ENCODE data around the gene TNC. TPM values are rescaled to one million over a fixed set of nuclear protein-coding genes. Genes with fewer than 3 reads are reported as not detected.

The TNC gene
- total RNA-seq, 2 experiments from 2014 or later = 0.12 TPM; not detected in 1

- Mint-ChIP-seq H3K36me3 (ENCODE audit: low read depth) (no peaks in the 10 kb centered on the region), H3K27ac (no peak overlapping the region), H3K4me1 (no peaks in the 10 kb centered on the region), H3K4me3 (no peak overlapping the region), H3K9me3 (no peaks in the 10 kb centered on the region), H3K27me3 (peaks cover 18% of the 10 kb centered on the region)
- POLR2A ChIA-PET = no interaction called here
- CTCF ChIA-PET = no interaction called here
- no peak for DNase-seq
Measured at GRCh38 chr9:115127191-115127817, 9.3 kb upstream of the TNC start.

- H3K9me3 Mint-ChIP-seq = no peaks in the 10 kb centered on the region
- H3K4me1 Mint-ChIP-seq = no peaks in the 10 kb centered on the region
- no peaks in the 10 kb centered on the region for H3K36me3 Mint-ChIP-seq (ENCODE audit: low read depth)
- H3K27ac Mint-ChIP-seq = no peak overlapping the region
- CTCF ChIA-PET = no interaction called here
- H3K27me3 Mint-ChIP-seq = peaks cover 24% of the 10 kb centered on the region
- H3K4me3 Mint-ChIP-seq = no peak overlapping the region
- DNase-seq = no peak
- POLR2A ChIA-PET = no interaction called here
Measured at GRCh38 chr9:115126404-115126803, 8.4 kb upstream of the TNC start.

GRCh38 chr9:115122937-115123336 lies 5.0 kb upstream of the TNC start:
- ChIA-PET CTCF (interaction anchor here (1.7 kb wide), 1 partner anchor 10 kb away, joined by 4 read pairs; no protein-coding TSS in a partner anchor), POLR2A (no interaction called here)
- H3K4me3 Mint-ChIP-seq = no peak overlapping the region
- no peaks in the 10 kb centered on the region for H3K4me1 Mint-ChIP-seq
- DNase-seq = no peak
- H3K9me3 Mint-ChIP-seq = no peaks in the 10 kb centered on the region
- no peaks in the 10 kb centered on the region for H3K36me3 Mint-ChIP-seq (ENCODE audit: low read depth)
- peaks cover 54% of the 10 kb centered on the region for H3K27me3 Mint-ChIP-seq
- H3K27ac Mint-ChIP-seq = no peak overlapping the region

GRCh38 chr9:115121181-115121580 lies 3.2 kb upstream of the TNC start:
- H3K4me1 Mint-ChIP-seq = no peaks in the 10 kb centered on the region
- ChIA-PET CTCF (no interaction called here), POLR2A (no interaction called here)
- no peaks in the 10 kb centered on the region for H3K9me3 Mint-ChIP-seq
- H3K27me3 Mint-ChIP-seq = peaks cover 68% of the 10 kb centered on the region
- H3K36me3 Mint-ChIP-seq (ENCODE audit: low read depth) = no peaks in the 10 kb centered on the region
- no peak for DNase-seq
- no peak overlapping the region for H3K27ac Mint-ChIP-seq
- H3K4me3 Mint-ChIP-seq = no peak overlapping the region

- POLR2A ChIA-PET = interaction anchor here (0.5 kb wide), 1 partner anchor 194 kb away, joined by 5 read pairs; no protein-coding TSS in a partner anchor
Measured at GRCh38 chr9:115118879-115119218, 892 bp upstream of the TNC start.

GRCh38 chr9:115116421-115117284 lies 1.3 kb downstream of the TNC start:
- Mint-ChIP-seq H3K4me3 (no peak overlapping the region), H3K36me3 (ENCODE audit: low read depth) (no peaks in the 10 kb centered on the region), H3K27me3 (peaks cover 73% of the 10 kb centered on the region), H3K4me1 (no peaks in the 10 kb centered on the region), H3K9me3 (no peaks in the 10 kb centered on the region), H3K27ac (no peak overlapping the region)
- ChIA-PET CTCF (no interaction called here), POLR2A (no interaction called here)
- no peak for DNase-seq

More at GRCh38 chr9:115118879-115119218, 892 bp upstream of the TNC start:
- H3K4me1 Mint-ChIP-seq = no peaks in the 10 kb centered on the region
- H3K27me3 Mint-ChIP-seq = peaks cover 80% of the 10 kb centered on the region
- no peaks in the 10 kb centered on the region for H3K9me3 Mint-ChIP-seq
- CTCF ChIA-PET = no interaction called here
- no peak overlapping the region for H3K27ac Mint-ChIP-seq
- no peak for DNase-seq
- H3K36me3 Mint-ChIP-seq (ENCODE audit: low read depth) = no peaks in the 10 kb centered on the region
- no peak overlapping the region for H3K4me3 Mint-ChIP-seq

- no peaks in the 10 kb centered on the region for H3K4me1 Mint-ChIP-seq
- no peaks in the 10 kb centered on the region for H3K9me3 Mint-ChIP-seq
- peaks cover 68% of the 10 kb centered on the region for H3K27me3 Mint-ChIP-seq
- POLR2A ChIA-PET = no interaction called here
- CTCF ChIA-PET = no interaction called here
- DNase-seq = no peak
- H3K27ac Mint-ChIP-seq = no peak overlapping the region
- H3K4me3 Mint-ChIP-seq = no peak overlapping the region
- H3K36me3 Mint-ChIP-seq (ENCODE audit: low read depth) = no peaks in the 10 kb centered on the region
Measured at GRCh38 chr9:115115924-115116323, 2.0 kb downstream of the TNC start.

- ChIA-PET CTCF (interaction anchor here (0.9 to 1.1 kb wide), 2 partner anchors 13 to 17 kb away, joined by 3 to 4 read pairs; no protein-coding TSS in a partner anchor), POLR2A (no interaction called here)
- H3K27me3 Mint-ChIP-seq = peaks cover 64% of the 10 kb centered on the region
- H3K36me3 Mint-ChIP-seq (ENCODE audit: low read depth) = no peaks in the 10 kb centered on the region
- no peaks in the 10 kb centered on the region for H3K4me1 Mint-ChIP-seq
- DNase-seq = no peak
- H3K27ac Mint-ChIP-seq = no peak overlapping the region
- no peak overlapping the region for H3K4me3 Mint-ChIP-seq
- H3K9me3 Mint-ChIP-seq = no peaks in the 10 kb centered on the region
Measured at GRCh38 chr9:115115117-115115880, 2.7 kb downstream of the TNC start.

GRCh38 chr9:115114546-115114945 lies 3.4 kb downstream of the TNC start:
- H3K4me1 Mint-ChIP-seq = no peaks in the 10 kb centered on the region
- no peak overlapping the region for H3K27ac Mint-ChIP-seq
- ChIA-PET POLR2A (no interaction called here), CTCF (interaction anchor here (0.9 to 1.1 kb wide), 2 partner anchors 12 to 16 kb away, joined by 3 to 4 read pairs; no protein-coding TSS in a partner anchor)
- H3K4me3 Mint-ChIP-seq = no peak overlapping the region
- peaks cover 59% of the 10 kb centered on the region for H3K27me3 Mint-ChIP-seq
- DNase-seq = no peak
- H3K9me3 Mint-ChIP-seq = no peaks in the 10 kb centered on the region
- H3K36me3 Mint-ChIP-seq (ENCODE audit: low read depth) = no peaks in the 10 kb centered on the region

- Mint-ChIP-seq H3K4me1 (no peaks in the 10 kb centered on the region), H3K4me3 (no peak overlapping the region), H3K9me3 (no peaks in the 10 kb centered on the region), H3K27me3 (peaks cover 55% of the 10 kb centered on the region), H3K27ac (no peak overlapping the region), H3K36me3 (ENCODE audit: low read depth) (no peaks in the 10 kb centered on the region)
- POLR2A ChIA-PET = no interaction called here
- no peak for DNase-seq
- CTCF ChIA-PET = interaction anchor here (0.9 to 1.1 kb wide), 2 partner anchors 12 to 16 kb away, joined by 3 to 4 read pairs; no protein-coding TSS in a partner anchor
Measured at GRCh38 chr9:115114084-115114483, 3.9 kb downstream of the TNC start.

- CTCF ChIA-PET = no interaction called here
- DNase-seq = no peak
- POLR2A ChIA-PET = no interaction called here
- H3K4me3 Mint-ChIP-seq = no peak overlapping the region
- no peaks in the 10 kb centered on the region for H3K9me3 Mint-ChIP-seq
- H3K27ac Mint-ChIP-seq = no peak overlapping the region
- H3K4me1 Mint-ChIP-seq = no peaks in the 10 kb centered on the region
- H3K27me3 Mint-ChIP-seq = peaks cover 38% of the 10 kb centered on the region
- no peaks in the 10 kb centered on the region for H3K36me3 Mint-ChIP-seq (ENCODE audit: low read depth)
Measured at GRCh38 chr9:115111874-115112273, 6.1 kb downstream of the TNC start.

GRCh38 chr9:115109486-115109885 lies 8.5 kb downstream of the TNC start:
- Mint-ChIP-seq H3K9me3 (no peaks in the 10 kb centered on the region), H3K27ac (no peak overlapping the region), H3K4me3 (no peak overlapping the region), H3K4me1 (peaks cover 5% of the 10 kb centered on the region), H3K27me3 (peaks cover 32% of the 10 kb centered on the region), H3K36me3 (ENCODE audit: low read depth) (no peaks in the 10 kb centered on the region)
- ChIA-PET CTCF (no interaction called here), POLR2A (no interaction called here)
- DNase-seq = no peak

- peaks cover 5% of the 10 kb centered on the region for H3K4me1 Mint-ChIP-seq
- no peak overlapping the region for H3K4me3 Mint-ChIP-seq
- no peak for DNase-seq
- no peaks in the 10 kb centered on the region for H3K36me3 Mint-ChIP-seq (ENCODE audit: low read depth)
- no peak overlapping the region for H3K27ac Mint-ChIP-seq
- H3K9me3 Mint-ChIP-seq = no peaks in the 10 kb centered on the region
- POLR2A ChIA-PET = no interaction called here
- H3K27me3 Mint-ChIP-seq = peaks cover 32% of the 10 kb centered on the region
- CTCF ChIA-PET = interaction anchor here (1.1 kb wide), 1 partner anchor 10 kb away, joined by 3 read pairs; no protein-coding TSS in a partner anchor
Measured at GRCh38 chr9:115107701-115108100, 10.3 kb downstream of the TNC start.

Measured in activated CD4-positive, alpha-beta T cell treated with anti-CD3 and anti-CD28 coated beads, Interleukin-2, amount 10 ng/mL, durations not matched to agents 7 days and 5 days (primary cell).